HG02973 (cell line): ENCODE data around the gene OGFR.

Experiments used
- ATAC-seq: cut with Tn5 transposase; IDR thresholded peaks from one replicate; pipeline ENCODE4 v1.9.1; 2021; ENCODE audit warnings: moderate library complexity; ENCODE audit not compliant: unreplicated experiment

Gene OGFR

DNA sequence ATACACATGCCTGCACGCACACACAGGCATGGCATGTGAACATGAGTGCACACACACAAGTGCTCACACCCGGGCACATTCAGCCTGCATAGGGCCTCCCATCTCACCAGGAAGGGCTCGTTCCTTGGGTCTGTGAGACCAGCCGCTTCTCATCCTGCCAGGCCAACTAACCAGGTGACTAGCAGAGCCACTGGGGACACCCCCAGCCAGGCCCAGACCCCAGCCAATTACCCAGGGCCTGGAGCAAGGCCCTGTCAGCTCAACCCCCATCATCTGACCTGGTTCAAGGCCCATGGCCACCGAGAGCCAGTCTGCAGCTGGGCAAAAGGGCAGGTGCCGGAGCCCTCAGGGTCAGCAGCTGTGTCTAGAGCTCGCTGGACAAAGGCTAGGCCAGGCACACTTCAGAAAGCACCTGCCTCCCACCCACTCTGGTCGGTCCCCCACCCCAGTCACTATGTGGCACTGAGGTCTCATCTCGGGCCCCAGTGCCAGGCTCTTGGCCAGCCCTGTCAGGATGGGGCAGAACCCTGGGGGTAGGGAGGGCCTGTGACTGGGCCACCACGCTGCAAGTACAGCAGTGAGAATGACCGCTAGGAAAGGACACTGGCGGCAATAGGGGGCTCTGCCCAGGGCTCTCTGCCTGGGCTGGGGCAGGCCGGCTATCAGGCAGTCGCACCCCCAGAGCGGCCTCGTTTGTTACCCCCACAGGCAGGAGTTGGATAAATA, 35.1 kb upstream of the OGFR start:
- no peak for ATAC-seq

DNA sequence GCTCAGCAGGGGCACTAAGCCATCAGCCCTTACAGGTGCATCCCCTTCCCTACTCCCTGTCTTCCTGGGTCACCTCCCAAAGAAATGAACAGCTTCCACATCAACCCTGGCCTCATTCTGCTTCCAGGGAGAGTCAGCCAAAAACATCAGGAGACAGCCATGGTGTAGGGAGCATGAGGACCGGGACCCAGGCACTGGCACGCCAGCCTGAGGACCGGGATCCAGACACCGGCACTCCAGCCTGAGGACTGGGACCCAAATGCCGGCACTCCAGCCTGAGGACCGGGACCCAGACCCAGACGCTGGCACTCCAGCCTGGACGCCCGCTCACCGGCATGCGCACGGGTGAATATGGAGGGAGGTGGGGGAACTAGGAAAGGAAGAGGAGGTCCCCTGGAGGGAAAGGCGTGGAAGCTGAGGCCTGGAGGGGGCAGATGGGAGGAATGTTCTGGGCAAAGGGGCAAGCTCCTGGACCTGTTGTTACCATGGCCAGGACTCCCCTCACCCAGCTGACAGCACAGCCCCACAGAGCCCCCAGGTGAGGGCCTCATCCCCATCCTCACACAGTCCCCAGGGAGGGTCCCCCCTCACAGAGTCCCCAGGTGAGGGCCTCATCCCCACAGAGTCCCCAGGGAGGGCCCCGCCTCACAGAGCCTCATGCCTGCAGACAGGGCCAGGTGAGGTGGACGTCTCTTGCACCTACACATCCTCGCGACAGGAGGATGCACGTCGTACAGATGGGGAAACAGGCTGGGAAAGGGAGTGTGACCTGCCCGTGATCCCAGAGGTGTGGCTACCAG, 34.3 kb upstream of the OGFR start:
- ATAC-seq, result no peak

DNA sequence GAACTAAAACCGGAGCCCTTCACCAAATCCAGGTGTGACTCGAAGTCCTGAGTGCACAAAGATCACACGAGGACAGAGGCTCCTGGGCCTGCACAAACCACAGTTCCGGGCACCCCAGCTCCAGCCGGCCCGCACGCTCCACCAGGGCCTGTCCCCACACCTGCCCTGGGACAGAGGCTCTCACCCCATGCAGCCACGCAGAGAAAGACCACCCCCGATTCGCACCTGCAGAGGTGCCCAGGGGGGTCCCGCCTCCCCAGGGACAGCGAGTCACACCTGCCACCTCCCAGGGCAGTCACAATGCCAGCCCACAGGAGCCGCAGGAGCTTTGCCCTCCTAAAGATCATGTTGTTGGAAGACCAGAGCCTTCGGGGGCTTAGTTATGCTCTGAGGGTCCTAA, 33.7 kb upstream of the OGFR start:
- ATAC-seq, result no peak

DNA sequence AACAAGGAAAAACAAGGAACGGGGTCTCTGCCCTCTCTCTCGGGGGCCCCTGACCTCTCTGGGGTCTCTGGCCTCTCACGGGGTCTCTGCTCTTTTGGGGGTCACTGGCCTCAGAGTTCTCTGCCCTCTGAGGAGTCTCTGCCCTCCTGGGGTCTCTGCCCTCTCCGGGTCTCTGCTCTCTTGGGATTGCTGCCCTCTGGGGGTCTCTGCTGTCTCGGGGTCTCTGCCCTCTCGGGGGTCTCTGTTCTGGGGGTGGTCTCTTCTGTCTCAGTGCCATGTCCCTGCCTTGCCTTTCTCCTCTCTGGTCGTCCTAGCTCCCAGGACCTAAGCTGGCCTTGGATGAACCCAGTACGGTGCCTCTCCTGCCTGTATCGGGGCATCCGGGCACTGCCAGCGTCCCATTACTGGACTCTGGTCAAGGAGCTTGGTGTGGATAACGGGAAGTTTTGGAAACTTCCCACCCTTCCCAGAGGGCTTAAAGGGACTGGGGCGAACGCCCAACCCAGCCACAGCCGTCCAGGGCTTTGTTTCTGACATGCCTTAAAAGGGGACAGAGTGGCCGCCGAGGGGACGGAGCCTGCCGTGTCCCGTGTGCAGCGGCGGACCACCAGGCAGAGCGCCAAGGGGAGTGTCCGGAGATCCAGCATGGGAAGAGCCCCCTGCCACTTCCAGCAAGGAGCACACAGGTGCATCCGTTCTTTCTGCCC, 33.1 kb upstream of the OGFR start:
- ATAC-seq, result no peak

DNA sequence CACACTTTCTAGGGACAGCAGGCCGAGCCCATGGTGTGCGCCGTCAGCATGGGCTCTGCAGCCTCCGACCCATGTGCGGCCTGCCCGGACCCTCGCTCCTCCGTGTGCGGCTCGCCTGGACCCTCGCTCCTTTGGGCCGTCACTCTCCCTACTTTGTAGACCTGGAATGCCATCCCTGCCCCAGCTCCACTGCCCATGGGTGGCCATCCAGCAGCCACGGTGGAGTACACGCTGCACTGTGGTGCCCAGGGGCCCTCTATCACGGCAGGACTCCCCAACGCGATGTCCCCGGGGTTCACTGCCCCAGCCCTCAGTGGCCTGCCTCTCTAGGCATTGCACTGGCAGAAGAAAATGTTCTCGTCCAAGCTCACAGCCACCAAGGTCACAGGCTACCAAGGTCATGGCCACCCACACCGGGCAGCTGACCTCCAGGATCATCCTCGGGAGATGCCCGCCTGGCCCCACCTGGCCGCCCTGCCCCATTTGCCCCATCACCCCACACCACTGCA, 32.5 kb upstream of the OGFR start:
- ATAC-seq, result no peak

DNA sequence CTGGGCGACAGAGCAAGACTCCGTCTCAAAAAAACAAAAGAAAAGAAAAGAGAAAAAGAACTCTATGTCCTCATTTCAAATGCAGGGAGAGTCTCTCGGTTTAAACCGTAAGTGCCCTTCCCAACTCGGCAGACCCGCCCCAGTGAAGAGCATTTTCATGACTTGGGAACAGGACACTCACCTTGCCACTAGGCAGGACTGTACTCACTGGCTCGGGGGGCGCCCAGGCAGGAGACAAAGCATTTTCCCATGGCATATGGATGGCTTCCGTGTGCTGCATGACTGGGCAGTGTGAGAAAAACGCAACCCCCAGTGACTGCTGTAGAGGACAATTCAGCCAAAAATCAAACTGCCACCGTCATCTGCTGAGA, 32.0 kb upstream of the OGFR start:
- ATAC-seq, result no peak

DNA sequence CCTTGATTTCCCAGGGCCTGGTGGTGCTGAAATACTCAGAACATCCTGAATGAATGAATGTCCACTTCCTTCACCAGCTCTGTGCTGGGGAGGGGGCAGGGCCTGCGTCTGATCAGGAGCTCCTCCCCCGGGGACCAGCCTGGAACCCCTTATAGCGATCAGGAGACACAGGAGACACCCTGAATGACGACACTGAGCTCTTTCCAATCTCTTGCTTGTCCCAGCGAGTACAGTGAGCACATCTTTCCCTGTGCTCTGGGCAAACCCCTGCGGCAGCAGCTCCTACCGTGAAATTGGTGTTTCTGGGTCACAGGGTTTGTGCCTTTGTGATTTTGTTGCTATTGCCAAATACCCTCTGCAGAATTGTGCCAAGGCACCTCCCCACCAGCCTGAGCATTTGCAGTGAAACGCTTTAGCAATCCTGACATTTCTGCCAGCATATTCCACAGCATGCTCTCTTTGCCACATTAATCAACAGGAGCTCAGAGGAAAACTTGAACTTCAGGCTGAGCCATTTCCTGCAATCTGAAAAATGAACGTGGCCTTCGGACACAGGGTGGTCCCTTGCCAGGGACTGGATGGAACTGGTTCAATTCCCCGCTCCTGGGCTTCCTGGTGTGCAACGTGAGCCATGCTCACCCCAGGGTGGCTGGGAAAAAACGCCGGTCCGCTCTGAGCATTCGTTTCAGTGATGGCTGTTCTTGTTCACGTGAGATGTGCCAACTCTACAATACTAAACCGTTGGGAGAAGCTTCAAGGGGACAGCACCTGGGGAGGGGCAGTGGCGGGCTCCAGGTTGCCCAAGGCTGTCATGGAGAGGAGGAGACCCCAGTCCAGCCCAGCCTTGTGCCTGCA, 31.4 kb upstream of the OGFR start:
- ATAC-seq, result no peak

DNA sequence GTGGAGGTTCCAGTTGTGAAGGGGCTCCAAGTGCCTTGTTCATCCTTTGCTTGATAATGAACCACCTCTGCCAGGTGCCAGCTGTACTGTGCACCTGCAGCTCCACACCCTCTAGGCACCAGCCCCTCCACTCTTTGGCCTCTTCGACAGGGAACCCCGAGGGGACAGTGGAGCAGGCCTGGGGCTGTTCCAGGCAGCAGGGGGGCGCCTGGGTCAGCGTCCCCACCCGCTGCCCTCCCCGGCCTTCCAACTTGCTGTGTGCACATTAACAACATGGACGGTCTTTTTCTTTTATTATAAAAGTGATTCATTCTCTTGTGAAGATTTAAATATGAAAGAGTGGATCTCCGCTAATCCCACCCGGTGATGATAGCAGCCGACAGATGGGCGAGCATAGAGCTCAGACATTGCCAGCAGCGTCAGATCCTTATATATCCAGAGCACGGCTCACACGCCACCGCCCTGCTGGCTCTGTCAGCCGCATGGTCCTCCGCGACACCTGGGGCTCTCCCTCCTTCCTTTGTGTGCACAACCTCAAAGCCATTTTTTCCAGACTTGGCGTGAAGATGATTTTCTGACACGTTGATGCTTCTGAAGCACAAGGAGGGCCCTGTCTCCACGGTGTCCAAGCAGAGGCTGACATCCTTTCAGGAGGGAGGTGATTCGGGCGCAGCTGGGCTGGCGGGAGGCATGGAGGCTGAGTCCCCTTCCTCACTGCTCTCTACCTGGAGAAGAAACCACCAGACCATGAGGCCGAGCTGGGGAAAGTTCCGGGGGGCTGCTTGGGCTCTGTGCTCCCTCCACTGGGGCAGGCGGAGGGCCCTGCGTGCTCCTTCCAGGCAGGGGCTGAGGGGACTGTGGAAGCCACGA, 30.6 kb upstream of the OGFR start:
- ATAC-seq, result no peak

DNA sequence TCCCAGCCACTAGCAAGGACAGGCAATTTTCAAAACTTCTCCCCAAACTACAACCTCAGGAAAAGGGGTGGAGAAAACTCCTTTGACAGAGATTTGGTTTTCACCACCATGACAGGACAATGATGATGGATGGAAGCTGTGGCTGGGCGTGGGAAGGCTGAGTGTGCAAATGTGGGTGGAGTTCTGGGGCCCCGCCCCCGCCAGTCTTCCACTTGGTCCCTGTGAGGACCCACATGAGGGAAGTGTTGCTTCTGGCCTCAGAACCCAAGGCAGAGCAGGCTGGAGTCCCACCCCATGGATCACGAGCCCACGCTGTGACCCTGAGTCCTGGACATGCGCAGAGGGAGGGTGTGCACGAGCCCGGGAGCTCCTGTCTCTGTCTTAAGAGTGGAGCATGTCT, 29.9 kb upstream of the OGFR start:
- ATAC-seq, result no peak

DNA sequence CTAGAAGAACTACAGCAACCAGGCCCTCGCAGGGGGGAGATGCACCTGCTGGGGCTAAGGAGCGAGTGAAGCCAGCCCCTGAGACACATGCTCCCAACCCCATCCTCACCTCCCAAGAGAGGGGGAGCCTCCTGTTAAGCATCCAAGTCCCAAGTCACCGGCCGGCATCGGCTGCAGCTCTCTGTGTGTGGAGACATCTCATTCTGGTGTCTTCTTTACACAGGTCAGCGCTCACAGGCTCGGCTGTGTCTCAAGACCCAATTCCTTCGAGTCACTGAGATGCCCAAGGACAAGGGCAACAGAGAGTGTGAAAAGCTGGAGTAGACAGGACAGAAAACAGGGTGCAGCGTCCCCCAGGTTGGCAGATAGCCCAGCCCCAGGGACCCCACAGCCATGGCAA, 29.4 kb upstream of the OGFR start:
- ATAC-seq, result no peak

DNA sequence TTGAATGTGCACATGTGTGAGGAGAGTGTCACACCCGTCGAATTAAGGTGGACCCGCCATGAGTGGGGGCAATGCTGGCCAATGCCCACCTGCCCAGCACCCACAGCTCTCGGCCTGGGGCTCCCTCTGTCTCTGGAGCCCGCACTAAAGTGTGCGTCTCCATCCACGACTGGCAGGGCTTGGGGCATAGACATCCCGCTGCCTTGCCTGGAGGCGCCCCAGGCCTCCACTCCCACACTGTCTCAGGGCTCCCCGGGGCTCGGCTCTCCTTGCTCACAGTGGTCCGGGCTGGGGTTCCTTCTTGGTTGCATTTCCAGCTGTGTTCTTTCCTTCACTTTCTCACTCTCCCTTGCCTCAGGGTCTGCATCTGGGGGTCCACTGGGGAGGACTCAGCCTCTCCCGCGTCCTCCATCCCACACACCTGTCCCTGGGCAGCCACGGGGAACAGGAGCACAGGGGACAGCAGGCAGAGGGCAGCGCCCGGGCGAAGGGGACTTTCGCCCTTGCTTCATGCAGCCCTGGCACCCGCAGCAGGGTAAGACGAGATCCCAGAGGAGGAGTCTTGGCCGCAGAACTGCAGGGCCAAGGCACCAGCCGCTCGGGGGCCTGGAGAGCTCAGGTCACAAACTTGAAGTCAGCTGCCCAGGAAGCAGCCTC, 28.5 kb upstream of the OGFR start:
- no peak for ATAC-seq

DNA sequence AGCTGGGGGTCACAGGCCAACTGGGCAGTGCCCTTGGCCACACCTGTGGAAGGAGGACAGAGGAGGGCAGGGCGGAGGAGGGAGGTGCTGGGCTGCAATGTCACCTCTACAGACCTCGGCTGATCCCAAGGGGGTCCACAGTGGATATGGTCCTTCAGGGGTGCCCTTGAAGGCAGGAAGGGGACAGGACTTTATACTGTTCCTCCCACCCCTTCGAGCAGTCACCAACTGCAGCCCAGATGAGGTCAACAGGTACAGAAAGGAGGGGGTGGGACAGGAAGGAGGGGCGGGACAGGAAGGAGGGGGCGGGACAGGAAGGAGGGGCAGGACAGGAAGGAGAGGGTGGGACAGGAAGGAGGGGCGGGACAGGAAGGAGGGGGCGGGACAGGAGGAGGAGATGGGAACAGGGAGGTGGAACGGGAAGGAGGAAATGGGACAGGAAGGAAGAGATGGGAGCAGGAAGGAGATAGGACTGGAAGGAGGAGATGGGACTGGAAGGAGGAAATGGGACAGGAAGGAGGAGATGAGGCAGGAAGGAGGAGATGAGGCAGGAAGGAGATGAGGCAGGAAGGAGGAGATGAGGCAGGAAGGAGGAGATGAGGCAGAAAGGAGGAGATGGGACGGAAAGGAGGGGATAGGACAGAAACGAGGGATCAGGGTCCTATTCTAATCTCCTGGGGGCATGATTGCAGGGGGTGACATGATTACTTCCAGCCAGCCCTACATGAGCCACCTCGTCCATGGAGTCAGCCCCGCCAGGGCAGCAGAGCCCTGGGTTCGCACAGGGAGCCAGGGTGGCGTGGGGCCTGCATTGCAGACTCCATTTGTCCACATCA, 27.7 kb upstream of the OGFR start:
- no peak for ATAC-seq

DNA sequence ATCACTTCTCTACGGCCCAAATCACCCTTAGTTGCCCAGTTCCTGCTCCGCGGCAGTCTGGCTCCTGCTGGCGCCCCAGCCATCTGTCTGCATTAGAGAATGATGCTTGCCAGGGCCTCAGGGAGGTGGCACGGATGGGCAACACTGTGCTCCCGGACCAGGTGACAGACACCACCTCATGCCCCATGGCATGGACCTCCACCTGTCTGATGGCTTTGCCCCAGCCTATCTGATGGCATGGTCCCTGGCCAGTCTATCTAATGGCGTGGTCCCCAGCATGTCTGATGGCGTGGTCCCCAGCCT, 27.2 kb upstream of the OGFR start:
- no peak for ATAC-seq

DNA sequence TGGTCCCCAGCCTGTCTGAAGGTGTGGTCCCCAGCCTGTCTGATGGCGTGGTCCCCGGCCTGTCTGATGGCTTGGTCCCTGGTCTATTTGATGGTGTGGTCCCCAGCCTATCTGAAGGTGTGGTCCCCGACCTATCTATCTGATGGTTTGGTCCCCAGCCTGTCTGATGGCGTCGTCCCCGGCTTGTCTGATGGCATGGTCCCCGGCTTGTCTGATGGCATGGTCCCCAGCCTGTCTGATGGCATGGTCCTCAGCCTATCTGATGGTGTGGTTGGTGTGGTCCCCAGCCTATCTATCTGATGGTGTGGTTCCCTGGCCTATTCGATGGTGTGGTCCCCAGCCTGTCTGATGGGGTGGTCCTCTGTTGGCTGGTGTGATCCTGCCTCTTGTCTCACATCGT, 26.6 kb upstream of the OGFR start:
- ATAC-seq, result no peak

DNA sequence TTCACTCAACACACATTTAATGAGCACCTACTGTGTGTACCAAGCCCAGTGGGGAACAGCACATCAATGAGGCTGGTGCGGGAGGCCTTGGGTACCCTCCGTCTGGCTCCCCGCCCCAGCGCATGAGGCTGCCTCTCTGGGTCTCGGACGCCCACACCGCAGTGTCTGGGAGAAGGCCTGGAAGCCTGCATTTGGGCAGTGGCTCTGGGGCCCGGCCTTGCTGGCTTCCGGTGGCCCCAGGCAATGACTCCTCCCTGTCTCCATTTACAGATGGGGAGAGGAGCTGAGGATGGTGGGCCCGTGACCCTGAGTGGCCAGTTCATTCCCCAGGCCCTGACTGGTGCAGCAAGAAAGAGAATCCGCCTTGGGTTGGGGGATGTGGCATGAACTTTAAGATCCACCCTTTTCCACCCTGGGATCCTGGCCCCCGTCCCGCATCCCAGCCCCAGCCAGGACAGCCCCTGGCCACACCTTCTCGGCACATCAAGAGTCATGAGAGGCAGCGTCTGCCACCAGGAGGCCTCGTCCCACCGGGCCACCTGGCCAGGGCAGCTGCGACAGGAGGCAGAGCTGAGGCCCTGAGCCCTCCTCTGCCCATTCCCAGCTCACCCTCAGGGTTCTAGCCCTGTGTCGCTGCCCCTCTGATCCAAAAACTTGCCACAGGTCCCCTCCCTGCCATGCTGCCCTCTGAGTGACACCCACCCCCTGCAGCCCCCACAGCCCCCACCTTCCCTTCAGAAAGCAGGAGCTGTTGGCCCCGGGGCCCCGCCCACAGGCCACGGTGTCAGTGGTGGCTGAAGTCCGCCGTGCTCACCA, 25.8 kb upstream of the OGFR start:
- no peak for ATAC-seq

DNA sequence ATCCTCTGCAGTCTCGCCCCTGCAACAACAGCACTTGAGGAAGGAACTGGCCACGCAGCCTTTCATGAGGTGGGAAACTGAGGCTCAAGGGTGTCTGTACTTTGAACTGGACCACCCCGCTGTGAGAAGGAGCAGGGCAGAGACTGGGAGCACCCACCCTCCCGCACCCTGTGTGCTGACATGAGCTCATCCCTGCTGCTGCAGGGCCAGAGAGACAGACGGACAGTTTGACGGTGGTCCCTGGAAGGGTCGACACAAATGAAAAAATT, 25.3 kb upstream of the OGFR start:
- ATAC-seq, result no peak

DNA sequence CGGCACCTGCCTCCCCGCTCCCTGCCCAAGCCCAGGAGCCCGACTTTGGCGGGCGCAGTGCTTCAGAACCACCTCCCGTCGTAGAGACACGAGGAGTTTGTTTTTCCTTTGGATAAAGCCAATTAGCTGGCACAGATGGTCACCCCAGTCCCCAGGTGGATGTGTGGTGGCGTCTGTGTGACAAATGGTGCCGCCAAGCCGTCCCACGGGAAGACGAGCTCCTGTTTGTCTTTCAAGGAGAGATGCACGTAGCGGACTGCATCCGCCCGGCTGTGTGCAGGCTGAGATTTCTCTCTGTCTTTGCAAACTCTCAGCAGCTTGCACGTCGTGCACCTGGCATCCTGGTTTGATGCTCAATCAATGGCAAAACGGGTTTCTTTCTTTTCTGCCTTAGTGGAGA, 24.4 kb upstream of the OGFR start:
- ATAC-seq, result no peak

DNA sequence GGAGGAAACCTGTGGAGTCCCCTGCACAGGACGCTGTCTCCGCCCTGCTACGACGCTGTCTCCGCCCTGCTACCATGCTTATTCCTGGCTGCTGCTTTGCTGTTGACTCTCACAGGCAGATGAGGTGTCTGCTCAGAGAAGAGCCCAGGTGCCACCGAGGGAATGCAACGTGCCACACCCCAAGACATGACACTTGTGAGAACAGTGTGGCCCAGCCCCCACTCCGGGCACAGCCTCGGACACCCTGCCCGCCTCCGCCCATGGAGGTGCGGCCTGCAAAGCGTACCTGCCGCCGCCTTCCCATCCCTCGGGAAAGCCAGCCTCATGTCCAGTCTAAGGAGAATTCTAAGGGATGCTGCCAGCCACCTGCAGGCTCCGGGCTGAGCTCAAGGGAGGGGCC, 23.9 kb upstream of the OGFR start:
- no peak for ATAC-seq
